SIG-M5 treated with dmso at 0.1 percent for 504 hours (cell line): ENCODE results near the gene XRCC3.
A peak's percentile ranks its signal among the peaks of the same experiment; 100 is the strongest.

Experiments used
- DNase-seq: peaks from one replicate; lab custom pipeline; 2025; ENCODE audit not compliant: unreplicated experiment; lab: John Stamatoyannopoulos, UW

The XRCC3 gene

GRCh38 chr14:103715052-103716000 lies at the start of gene XRCC3, which contains the start of gene ZFYVE21:
XRCC3 (minus strand) TSS chr14:103715451; CDS start chr14:103711087, 4,364 bp downstream.
ZFYVE21 (plus strand) TSS chr14:103715810; CDS start chr14:103715842, 32 bp downstream.
- DNase-seq, result peak; percentile 99

- DNase-seq, result peak; percentile 7
Measured at GRCh38 chr14:103763730-103764488, 48.7 kb upstream of the XRCC3 start.

- no peak for DNase-seq
Measured at GRCh38 chr14:103762541-103762940, 47.3 kb upstream of the XRCC3 start.

- DNase-seq, result no peak
Measured at GRCh38 chr14:103762036-103762435, 46.8 kb upstream of the XRCC3 start.

- no peak for DNase-seq
Measured at GRCh38 chr14:103758059-103758776, 43.0 kb upstream of the XRCC3 start.

- no peak for DNase-seq
Measured at GRCh38 chr14:103755060-103755459, 39.8 kb upstream of the XRCC3 start.

- no peak for DNase-seq
Measured at GRCh38 chr14:103753774-103754173, 38.5 kb upstream of the XRCC3 start.

- DNase-seq, result no peak
Measured at GRCh38 chr14:103749860-103750259, 34.6 kb upstream of the XRCC3 start.

GRCh38 chr14:103749452-103749851 lies 34.2 kb upstream of the XRCC3 start:
- DNase-seq, result no peak

GRCh38 chr14:103748534-103748857 lies 33.2 kb upstream of the XRCC3 start:
- DNase-seq, result no peak

GRCh38 chr14:103746701-103747100 lies 31.4 kb upstream of the XRCC3 start:
- DNase-seq, result no peak

- no peak for DNase-seq
Measured at GRCh38 chr14:103745424-103745823, 30.2 kb upstream of the XRCC3 start.

- DNase-seq, result no peak
Measured at GRCh38 chr14:103744621-103745395, 29.6 kb upstream of the XRCC3 start.

GRCh38 chr14:103743691-103744090 lies 28.4 kb upstream of the XRCC3 start:
- no peak for DNase-seq

- DNase-seq, result no peak
Measured at GRCh38 chr14:103742499-103743255, 27.4 kb upstream of the XRCC3 start.

- DNase-seq, result no peak
Measured at GRCh38 chr14:103741876-103742275, 26.6 kb upstream of the XRCC3 start.

- DNase-seq, result no peak
Measured at GRCh38 chr14:103740991-103741689, 25.9 kb upstream of the XRCC3 start.

- no peak for DNase-seq
Measured at GRCh38 chr14:103739793-103740501, 24.7 kb upstream of the XRCC3 start.

GRCh38 chr14:103739466-103739792 lies 24.2 kb upstream of the XRCC3 start:
- DNase-seq, result no peak
